Activated CD4-positive, alpha-beta T cell treated with anti-CD3 and anti-CD28 coated beads, Interleukin-2, amount 10 ng/mL, durations not matched to agents 7 days and 5 days (primary cell): ENCODE measurements around the gene OPALIN. TPM values are rescaled to one million over a fixed set of nuclear protein-coding genes. Genes with fewer than 3 reads are reported as not detected.
A peak's percentile ranks its signal among the peaks of the same experiment; 100 is the strongest.

Experiments used
- CTCF ChIA-PET: fragments of 350-600 bp; sonication (Branson Sonifier 250); formaldehyde crosslinking; loops from one replicate; lab custom pipeline; 2021; ENCODE audit warnings: antibody characterized with exemption; lab: Charles Lee
- POLR2A ChIA-PET: fragments of 350-600 bp; sonication (Branson Sonifier 250); formaldehyde crosslinking; loops from one replicate; lab custom pipeline; 2021; ENCODE audit warnings: antibody characterized with exemption; lab: Charles Lee
- DNase-seq: peaks from one replicate; pipeline ENCODE4 v3.0.0-alpha.2; 2020
- H3K27ac Mint-ChIP-seq: one replicate; pipeline ENCODE4 v1.8.0; 2021; ENCODE audit warnings: mild to moderate bottlenecking, moderate library complexity, mixed read lengths
- H3K27me3 Mint-ChIP-seq: one replicate; pipeline ENCODE4 v1.8.0; 2021; ENCODE audit warnings: mixed read lengths
- H3K36me3 Mint-ChIP-seq: one replicate; pipeline ENCODE4 v1.8.0; 2021; ENCODE audit warnings: low read depth, mixed read lengths
- H3K4me1 Mint-ChIP-seq: one replicate; pipeline ENCODE4 v1.8.0; 2021; ENCODE audit warnings: mixed read lengths
- H3K4me3 Mint-ChIP-seq: one replicate; pipeline ENCODE4 v1.8.0; 2021; ENCODE audit warnings: mild to moderate bottlenecking, moderate library complexity, mixed read lengths
- H3K9me3 Mint-ChIP-seq: one replicate; pipeline ENCODE4 v1.8.0; 2021; ENCODE audit warnings: mixed read lengths
- total RNA-seq, 2 experiments: library from RNA; stranded (reverse); gene quantifications; one replicate each; pipeline ENCODE4 v1.2.3, GENCODE V29; 2021

OPALIN gene
- total RNA-seq, 2 experiments from 2014 or later: not detected

GRCh38 chr10:96387601-96388000 is 28.8 kb upstream of the OPALIN start:
- ChIA-PET POLR2A (no interaction called here), CTCF (interaction anchor here (1.4 kb wide), 1 partner anchor 12 kb away, joined by 4 read pairs; no protein-coding TSS in a partner anchor)
- Mint-ChIP-seq H3K36me3 (no peaks in the 10 kb centered on the region), H3K4me1 (no peaks in the 10 kb centered on the region), H3K27ac (no peak overlapping the region), H3K9me3 (no peaks in the 10 kb centered on the region), H3K4me3 (no peak overlapping the region), H3K27me3 (no peaks in the 10 kb centered on the region)
- DNase-seq: no peak

- Mint-ChIP-seq H3K27me3 (no peaks in the 10 kb centered on the region), H3K9me3 (no peaks in the 10 kb centered on the region), H3K27ac (no peak overlapping the region), H3K4me3 (no peak overlapping the region), H3K4me1 (no peaks in the 10 kb centered on the region), H3K36me3 (no peaks in the 10 kb centered on the region)
- no peak for DNase-seq
- CTCF ChIA-PET: interaction anchor here (1.4 kb wide), 1 partner anchor 12 kb away, joined by 4 read pairs; no protein-coding TSS in a partner anchor
- POLR2A ChIA-PET: no interaction called here
Measured at GRCh38 chr10:96387161-96387560, 28.4 kb upstream of the OPALIN start.

GRCh38 chr10:96384506-96384905 is 25.7 kb upstream of the OPALIN start:
- no peaks in the 10 kb centered on the region for H3K9me3 Mint-ChIP-seq
- POLR2A ChIA-PET: no interaction called here
- no peak overlapping the region for H3K4me3 Mint-ChIP-seq
- DNase-seq: no peak
- CTCF ChIA-PET: interaction anchor here (0.9 kb wide), 1 partner anchor 11 kb away, joined by 3 read pairs; no protein-coding TSS in a partner anchor
- H3K36me3 Mint-ChIP-seq: no peaks in the 10 kb centered on the region
- H3K27ac Mint-ChIP-seq: no peak overlapping the region
- no peaks in the 10 kb centered on the region for H3K4me1 Mint-ChIP-seq
- H3K27me3 Mint-ChIP-seq: no peaks in the 10 kb centered on the region

GRCh38 chr10:96380821-96381220 is 22.0 kb upstream of the OPALIN start:
- Mint-ChIP-seq H3K9me3 (no peaks in the 10 kb centered on the region), H3K27ac (no peak overlapping the region), H3K4me1 (peaks cover 2% of the 10 kb centered on the region), H3K4me3 (no peak overlapping the region), H3K27me3 (peaks cover 6% of the 10 kb centered on the region), H3K36me3 (no peaks in the 10 kb centered on the region)
- CTCF ChIA-PET: interaction anchor here (0.7 kb wide), 1 partner anchor 45 kb away, joined by 4 read pairs; no protein-coding TSS in a partner anchor
- POLR2A ChIA-PET: no interaction called here
- no peak for DNase-seq

- no peaks in the 10 kb centered on the region for H3K9me3 Mint-ChIP-seq
- no peaks in the 10 kb centered on the region for H3K36me3 Mint-ChIP-seq
- peaks cover 8% of the 10 kb centered on the region for H3K4me1 Mint-ChIP-seq
- no peak overlapping the region for H3K4me3 Mint-ChIP-seq
- peaks cover 6% of the 10 kb centered on the region for H3K27me3 Mint-ChIP-seq
- H3K27ac Mint-ChIP-seq: no peak overlapping the region
- CTCF ChIA-PET: no interaction called here
- DNase-seq: no peak
- POLR2A ChIA-PET: no interaction called here
Measured at GRCh38 chr10:96379758-96380157, 21.0 kb upstream of the OPALIN start.

- Mint-ChIP-seq H3K27ac (no peak overlapping the region), H3K4me3 (no peak overlapping the region), H3K4me1 (peaks cover 11% of the 10 kb centered on the region), H3K9me3 (no peaks in the 10 kb centered on the region), H3K36me3 (no peaks in the 10 kb centered on the region), H3K27me3 (peaks cover 10% of the 10 kb centered on the region)
- ChIA-PET CTCF (interaction anchor here (0.7 kb wide), 1 partner anchor 9 kb away, joined by 3 read pairs; no protein-coding TSS in a partner anchor), POLR2A (no interaction called here)
- no peak for DNase-seq
Measured at GRCh38 chr10:96378741-96379140, 19.9 kb upstream of the OPALIN start.

- CTCF ChIA-PET: no interaction called here
Measured at GRCh38 chr10:96377816-96378294, 19.1 kb upstream of the OPALIN start.

GRCh38 chr10:96376483-96376882 is 17.7 kb upstream of the OPALIN start:
- Mint-ChIP-seq H3K4me1 (peaks cover 11% of the 10 kb centered on the region), H3K36me3 (no peaks in the 10 kb centered on the region), H3K9me3 (no peaks in the 10 kb centered on the region), H3K27ac (no peak overlapping the region), H3K4me3 (no peak overlapping the region), H3K27me3 (peaks cover 14% of the 10 kb centered on the region)
- CTCF ChIA-PET: interaction anchor here (1.2 kb wide), 1 partner anchor 11 kb away, joined by 3 read pairs; no protein-coding TSS in a partner anchor
- POLR2A ChIA-PET: no interaction called here
- DNase-seq: no peak

More at GRCh38 chr10:96377816-96378294, 19.1 kb upstream of the OPALIN start:
- Mint-ChIP-seq H3K36me3 (no peaks in the 10 kb centered on the region), H3K27me3 (peaks cover 14% of the 10 kb centered on the region), H3K4me3 (no peak overlapping the region), H3K4me1 (peaks cover 11% of the 10 kb centered on the region), H3K27ac (no peak overlapping the region), H3K9me3 (no peaks in the 10 kb centered on the region)
- POLR2A ChIA-PET: no interaction called here
- no peak for DNase-seq

GRCh38 chr10:96374985-96375830 is 16.4 kb upstream of the OPALIN start:
- POLR2A ChIA-PET: no interaction called here
- Mint-ChIP-seq H3K27me3 (peaks cover 14% of the 10 kb centered on the region), H3K9me3 (no peaks in the 10 kb centered on the region), H3K4me3 (peak overlapping the region; percentile 51), H3K4me1 (peaks cover 11% of the 10 kb centered on the region), H3K36me3 (no peaks in the 10 kb centered on the region), H3K27ac (no peak overlapping the region)
- CTCF ChIA-PET: interaction anchor here (0.5 to 2.4 kb wide), 13 partner anchors 10 to 662 kb away, joined by 3 to 8 read pairs (median 3); partner anchors contain the start of gene OPALIN
- DNase-seq: peak; percentile 78

- DNase-seq: no peak
- no peaks in the 10 kb centered on the region for H3K36me3 Mint-ChIP-seq
- peak overlapping the region; percentile 51 for H3K4me3 Mint-ChIP-seq
- no peaks in the 10 kb centered on the region for H3K9me3 Mint-ChIP-seq
- H3K27ac Mint-ChIP-seq: no peak overlapping the region
- H3K27me3 Mint-ChIP-seq: peaks cover 14% of the 10 kb centered on the region
- H3K4me1 Mint-ChIP-seq: peaks cover 11% of the 10 kb centered on the region
- POLR2A ChIA-PET: no interaction called here
- CTCF ChIA-PET: interaction anchor here (0.7 to 2.4 kb wide), 11 partner anchors 10 to 662 kb away, joined by 3 to 8 read pairs (median 3); partner anchors contain the start of gene OPALIN
Measured at GRCh38 chr10:96374639-96374984, 15.8 kb upstream of the OPALIN start.

GRCh38 chr10:96374004-96374403 is 15.2 kb upstream of the OPALIN start:
- H3K27ac Mint-ChIP-seq: no peak overlapping the region

GRCh38 chr10:96371356-96371755 is 12.6 kb upstream of the OPALIN start:
- CTCF ChIA-PET: no interaction called here
- peaks cover 8% of the 10 kb centered on the region for H3K27me3 Mint-ChIP-seq
- H3K27ac Mint-ChIP-seq: no peak overlapping the region
- POLR2A ChIA-PET: no interaction called here
- H3K4me3 Mint-ChIP-seq: no peak overlapping the region
- H3K9me3 Mint-ChIP-seq: no peaks in the 10 kb centered on the region
- no peak for DNase-seq
- H3K4me1 Mint-ChIP-seq: peaks cover 9% of the 10 kb centered on the region
- H3K36me3 Mint-ChIP-seq: no peaks in the 10 kb centered on the region

More at GRCh38 chr10:96374004-96374403, 15.2 kb upstream of the OPALIN start:
- no peak for DNase-seq
- POLR2A ChIA-PET: no interaction called here
- H3K36me3 Mint-ChIP-seq: no peaks in the 10 kb centered on the region
- peaks cover 14% of the 10 kb centered on the region for H3K27me3 Mint-ChIP-seq
- H3K9me3 Mint-ChIP-seq: no peaks in the 10 kb centered on the region
- H3K4me1 Mint-ChIP-seq: peaks cover 11% of the 10 kb centered on the region
- CTCF ChIA-PET: interaction anchor here (1.2 to 2.4 kb wide), 4 partner anchors 16 to 298 kb away, joined by 3 to 8 read pairs (median 4); no protein-coding TSS in a partner anchor
- H3K4me3 Mint-ChIP-seq: no peak overlapping the region
